H9 (cell line): Measurements from ENCODE around the gene TBC1D8B. TPM values are rescaled to one million over a fixed set of nuclear protein-coding genes. Genes with fewer than 3 reads are reported as not detected.

Experiments
- DNase-seq: peaks from one replicate; pipeline ENCODE4 v3.0.0-alpha.2; 2017
- H2AFZ ChIP-seq: one replicate; pipeline ENCODE4 v1.6.1; 2013; ENCODE audit warnings: mild to moderate bottlenecking, low read length, control low read depth, moderate library complexity
- H2AK5ac ChIP-seq: 2 replicates; pipeline ENCODE4 v1.6.1; 2013; ENCODE audit warnings: low read length, control low read depth, mixed read lengths; ENCODE audit not compliant: insufficient read length
- H2BK120ac ChIP-seq: one replicate; pipeline ENCODE4 v1.6.1; 2013; ENCODE audit warnings: low read depth, mild to moderate bottlenecking, low read length, control low read depth, inconsistent platforms; ENCODE audit not compliant: poor library complexity, severe bottlenecking
- H2BK12ac ChIP-seq: 2 replicates; pipeline ENCODE4 v1.6.1; 2013; ENCODE audit warnings: low read length, control low read depth, mixed read lengths, low read depth; ENCODE audit not compliant: insufficient read length
- H2BK15ac ChIP-seq: 2 replicates; pipeline ENCODE4 v1.6.1; 2013; ENCODE audit warnings: low read depth, low read length, control low read depth
- H2BK20ac ChIP-seq: one replicate; pipeline ENCODE4 v1.6.1; 2013; ENCODE audit warnings: low read depth, mild to moderate bottlenecking, low read length, control low read depth, inconsistent platforms; ENCODE audit not compliant: poor library complexity, severe bottlenecking
- H2BK5ac ChIP-seq: 2 replicates; pipeline ENCODE4 v1.6.1; 2013; ENCODE audit warnings: low read length, control low read depth, mixed read lengths; ENCODE audit not compliant: insufficient read length
- H3K14ac ChIP-seq: 2 replicates; pipeline ENCODE4 v1.6.1; 2013; ENCODE audit warnings: low read length, control low read depth; ENCODE audit not compliant: insufficient read depth
- H3K18ac ChIP-seq: 2 replicates; pipeline ENCODE4 v1.6.1; 2013; ENCODE audit warnings: low read depth, mild to moderate bottlenecking, mixed read lengths, low read length, control low read depth; ENCODE audit not compliant: insufficient read length
- H3K23ac ChIP-seq: 2 replicates; pipeline ENCODE4 v1.6.1; 2013; ENCODE audit warnings: low read length, control low read depth, mixed read lengths, low read depth; ENCODE audit not compliant: insufficient read length
- H3K23me2 ChIP-seq: 2 replicates; pipeline ENCODE4 v1.6.1; 2013; ENCODE audit warnings: low read depth, mild to moderate bottlenecking, mixed read lengths, low read length, control low read depth; ENCODE audit not compliant: insufficient read length, poor library complexity, severe bottlenecking
- H3K27ac ChIP-seq: 2 replicates; pipeline ENCODE4 v1.5.1; 2013; ENCODE audit warnings: low read length, control low read depth, mixed read lengths, low read depth; ENCODE audit not compliant: insufficient read length
- H3K27me3 ChIP-seq: 2 replicates; pipeline ENCODE4 v1.6.1; 2013; ENCODE audit warnings: low read length, control low read depth, inconsistent platforms; ENCODE audit not compliant: insufficient read depth
- H3K4ac ChIP-seq: 2 replicates; pipeline ENCODE4 v1.6.1; 2013; ENCODE audit warnings: low read depth, mild to moderate bottlenecking, control low read depth, inconsistent platforms, low read length, moderate library complexity
- H3K4me1 ChIP-seq: 2 replicates; pipeline ENCODE4 v1.6.1; 2013; ENCODE audit warnings: low read length, control low read depth, inconsistent platforms; ENCODE audit not compliant: insufficient read depth
- H3K4me2 ChIP-seq: 2 replicates; pipeline ENCODE4 v1.6.1; 2013; ENCODE audit warnings: low read length, control low read depth, mixed read lengths; ENCODE audit not compliant: insufficient read length, insufficient read depth
- H3K56ac ChIP-seq: 2 replicates; pipeline ENCODE4 v1.6.1; 2013; ENCODE audit warnings: low read depth, mild to moderate bottlenecking, mixed read lengths, low read length, control low read depth; ENCODE audit not compliant: insufficient read length
- H3K79me1 ChIP-seq: 2 replicates; pipeline ENCODE4 v1.6.1; 2013; ENCODE audit warnings: low read depth, mild to moderate bottlenecking, moderate library complexity, low read length, control low read depth, inconsistent platforms; ENCODE audit not compliant: insufficient read depth, poor library complexity, severe bottlenecking
- H3K79me2 ChIP-seq: 2 replicates; pipeline ENCODE4 v1.6.1; 2013; ENCODE audit warnings: low read length, control low read depth, inconsistent platforms; ENCODE audit not compliant: insufficient read depth
- H3K9ac ChIP-seq: 2 replicates; pipeline ENCODE4 v1.6.1; 2013; ENCODE audit warnings: low read length, control low read depth, mixed read lengths; ENCODE audit not compliant: insufficient read length; ENCODE audit errors: extremely low read depth
- H3K9me3 ChIP-seq: one replicate; pipeline ENCODE4 v1.6.1; 2013; ENCODE audit warnings: low read depth, low read length, inconsistent platforms; ENCODE audit not compliant: control insufficient read depth
- H3T11ph ChIP-seq: one replicate; pipeline ENCODE4 v1.6.1; 2013; ENCODE audit warnings: mild to moderate bottlenecking, low read length, control low read depth, inconsistent platforms
- H4K20me1 ChIP-seq: one replicate; pipeline ENCODE4 v1.6.1; 2013; ENCODE audit not compliant: control insufficient read depth, insufficient read length, insufficient read depth
- H4K5ac ChIP-seq: 2 replicates; pipeline ENCODE4 v1.6.1; 2013; ENCODE audit warnings: low read depth, mild to moderate bottlenecking, mixed read lengths, low read length, control low read depth; ENCODE audit not compliant: insufficient read length
- H4K8ac ChIP-seq: replicated peaks from 2 replicates; pipeline ENCODE4 v1.6.1; 2013; ENCODE audit warnings: low read length, control low read depth, mixed read lengths, low read depth; ENCODE audit not compliant: insufficient read length
- H4K91ac ChIP-seq: 2 replicates; pipeline ENCODE4 v1.6.1; 2013; ENCODE audit warnings: low read depth, mild to moderate bottlenecking, moderate library complexity, mixed read lengths, low read length, control low read depth; ENCODE audit not compliant: insufficient read length
- H3K27ac Mint-ChIP-seq, 3 experiments: 2 replicates in 2 of 3; 3 replicates in 1 of 3; pipeline ENCODE4 v1.8.0; 2020 to 2021; ENCODE audit warnings: mixed read lengths in 3 of 3, mild to moderate bottlenecking in 1 of 3, moderate library complexity in 1 of 3
- H3K27me3 Mint-ChIP-seq: 2 replicates; pipeline ENCODE4 v1.8.0; 2021; ENCODE audit warnings: low read depth, mild to moderate bottlenecking, moderate library complexity, mixed read lengths
- H3K36me3 Mint-ChIP-seq, 3 experiments: 2 replicates in 2 of 3; 3 replicates in 1 of 3; pipeline ENCODE4 v1.8.0; 2020 to 2021; ENCODE audit warnings: low read depth in 3 of 3, mixed read lengths in 3 of 3; ENCODE audit not compliant: insufficient read depth in 1 of 3
- H3K4me1 Mint-ChIP-seq, 2 experiments: 2 replicates each; pipeline ENCODE4 v1.8.0; 2020; ENCODE audit warnings: mixed read lengths in 2 of 2
- H3K4me3 Mint-ChIP-seq, 2 experiments: 2 replicates in 1 of 2; 3 replicates in 1 of 2; pipeline ENCODE4 v1.8.0; 2020 to 2021; ENCODE audit warnings: mild to moderate bottlenecking in 2 of 2, mixed read lengths in 2 of 2, moderate library complexity in 1 of 2
- H3K9me3 Mint-ChIP-seq, 2 experiments: 2 replicates in 1 of 2; 3 replicates in 1 of 2; pipeline ENCODE4 v1.8.0; 2020; ENCODE audit warnings: mild to moderate bottlenecking in 2 of 2, mixed read lengths in 2 of 2, moderate library complexity in 1 of 2
- CTCF ChIP-seq: fragments of 200-600 bp; sonication (generic); conservative IDR thresholded peaks from 3 replicates; pipeline ENCODE4 v1.8.0; 2021; ENCODE audit warnings: antibody characterized with exemption, mild to moderate bottlenecking
- WGBS: extraction: QIAGEN DNeasy Blood & Tissue Kit; methylation state at CpG from one replicate; pipeline ENCODE4 v1.1.7; 2013; ENCODE audit warnings: missing lambda C conversion rate, low lambda C conversion rate, mixed read lengths; ENCODE audit not compliant: insufficient read length; ENCODE audit errors: extremely low coverage; 5-methylcytosine and 5-hydroxymethylcytosine counted together
- total RNA-seq: library from RNA; stranded (reverse); gene quantifications from 2 replicates; pipeline ENCODE4 v1.2.1, GENCODE V29; 2021

TBC1D8B gene
- total RNA-seq, 1 experiment from 2014 or later = 2.6 TPM

DNA sequence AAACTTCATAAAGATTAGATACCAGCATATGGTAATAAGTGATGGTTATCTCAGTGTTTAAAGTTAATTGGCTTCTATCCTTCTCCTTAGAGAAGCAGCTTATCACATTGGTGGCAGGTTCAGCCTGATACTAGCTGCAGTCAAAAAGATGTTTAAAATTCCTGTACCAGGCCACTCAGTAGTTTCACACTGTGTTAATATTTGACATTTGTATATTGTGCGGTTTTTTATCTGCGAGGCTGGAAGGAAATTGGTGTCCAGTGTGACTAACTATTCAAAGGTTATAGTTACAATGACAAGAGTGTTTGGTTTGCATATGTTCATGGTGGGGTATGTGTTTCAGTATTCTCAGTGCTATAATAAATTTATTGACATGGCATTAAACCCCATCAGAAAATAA is 27.5 kb upstream of the TBC1D8B start:
- Histone ChIP-seq H4K5ac (no peak overlapping the region), H3K9me3 (no peaks in the 10 kb centered on the region), H2AK5ac (no peak overlapping the region), H3K4me2 (no peak overlapping the region), H3K4me1 (no peaks in the 10 kb centered on the region), H4K91ac (no peak overlapping the region), H3K23me2 (no peaks in the 10 kb centered on the region), H3K4ac (no peak overlapping the region), H2BK12ac (no peak overlapping the region), H3K56ac (no peak overlapping the region), H2BK120ac (no peak overlapping the region), H3K23ac (no peak overlapping the region), H3K79me2 (no peaks in the 10 kb centered on the region), H3K79me1 (no peaks in the 10 kb centered on the region), H3T11ph (no peak overlapping the region), H4K20me1 (no peaks in the 10 kb centered on the region), H2AFZ (no peak overlapping the region), H2BK5ac (no peak overlapping the region), H3K18ac (no peak overlapping the region), H3K27me3 (no peaks in the 10 kb centered on the region), H4K8ac (no peak overlapping the region), H3K14ac (no peak overlapping the region), H3K9ac (no peak overlapping the region), H3K27ac (no peak overlapping the region), H2BK15ac (no peak overlapping the region), H2BK20ac (no peak overlapping the region)
- Mint-ChIP-seq H3K27me3 (no peaks in the 10 kb centered on the region), H3K27ac (no peak overlapping the region), H3K4me3 (no peak overlapping the region), H3K9me3 (peaks cover 7 to 50% of the 10 kb centered on the region in 2 experiments; a peak in 4 of 5 replicates), H3K4me1 (no peaks in the 10 kb centered on the region), H3K36me3 (peaks cover 0 to 5% (median 0%) of the 10 kb centered on the region in 3 experiments; a peak in 2 of 7 replicates)
- WGBS = no CpG with 5 or more reads among the region's 2 CpGs
- no peak for DNase-seq
- TF ChIP-seq CTCF = no peak
